Measurements from ENCODE around the gene MKS1. TPM values are rescaled to one million over a fixed set of nuclear protein-coding genes. Genes with fewer than 3 reads are reported as not detected.

The MKS1 gene
- total and polyA plus RNA-seq, 2 of the 8 experiments (the other 6 are each of a cell fraction or from before 2014, with no cell fraction given), result 12.0 to 21.7 TPM

DNA sequence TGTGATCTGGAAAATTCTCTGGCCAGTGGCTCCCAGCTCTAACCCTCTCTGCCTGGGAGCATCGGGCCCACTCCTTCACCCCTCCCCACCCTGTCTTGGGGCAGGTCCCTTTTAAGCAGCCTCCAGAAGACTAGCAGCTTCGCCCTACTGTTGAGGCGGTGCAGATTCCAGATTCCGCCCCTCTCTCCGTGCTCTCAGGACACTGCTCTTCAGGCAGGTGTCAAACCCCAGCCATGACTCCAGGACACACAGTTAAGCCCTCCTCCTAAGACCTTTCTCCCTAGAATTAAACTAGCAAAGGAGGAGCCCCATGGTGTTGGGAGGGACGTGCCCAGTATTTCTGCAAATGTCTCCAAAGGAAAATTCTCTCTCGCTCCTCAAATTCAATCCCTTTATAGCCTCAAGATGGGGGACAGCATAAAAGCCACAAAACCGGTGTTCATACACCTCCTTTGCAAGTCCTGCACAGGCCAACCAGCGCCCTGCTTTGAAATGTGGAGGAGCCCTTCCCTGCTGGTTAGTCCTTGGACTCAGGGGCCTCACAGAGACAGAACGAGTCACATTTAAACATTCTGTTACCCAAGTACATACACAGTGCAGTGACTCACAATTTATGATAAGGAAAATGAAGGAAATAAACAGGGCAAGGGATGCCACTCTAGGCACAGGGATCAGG lies 26.5 kb upstream of the MKS1 start:
- H2BK20ac ChIP-seq (ENCODE audit: low read length), result no peak overlapping the region
- H3K4me3 ChIP-seq (ENCODE audit: extremely low read depth in 1 of 4, insufficient read depth in 2 of 4, low read depth in 3 of 4, low read length in 4 of 4), result no peak overlapping the region
- H2BK5ac ChIP-seq (ENCODE audit: low read depth, low read length), result no peak overlapping the region
- H4K5ac ChIP-seq (ENCODE audit: insufficient read length, low read depth, low read length), result no peak overlapping the region
- peaks cover 6 to 8% of the 10 kb centered on the region in 2 experiments; a peak in 3 of 4 replicates for H3K9me3 ChIP-seq (ENCODE audit: insufficient read depth in 2 of 2, low read depth in 1 of 2, low read length in 1 of 2)
- H3K23me2 ChIP-seq (ENCODE audit: low read depth, low read length), result peaks cover 5% of the 10 kb centered on the region; the same call in 1 of the 2 replicates
- H3K56ac ChIP-seq (replicated peaks; ENCODE audit: insufficient read length, low read depth, low read length), result no peak overlapping the region
- no peaks in the 10 kb centered on the region for H3K79me2 ChIP-seq (ENCODE audit: control insufficient read depth in 1 of 2, insufficient read depth in 2 of 2, low read length in 2 of 2)
- TF ChIP-seq, protein P1, sequence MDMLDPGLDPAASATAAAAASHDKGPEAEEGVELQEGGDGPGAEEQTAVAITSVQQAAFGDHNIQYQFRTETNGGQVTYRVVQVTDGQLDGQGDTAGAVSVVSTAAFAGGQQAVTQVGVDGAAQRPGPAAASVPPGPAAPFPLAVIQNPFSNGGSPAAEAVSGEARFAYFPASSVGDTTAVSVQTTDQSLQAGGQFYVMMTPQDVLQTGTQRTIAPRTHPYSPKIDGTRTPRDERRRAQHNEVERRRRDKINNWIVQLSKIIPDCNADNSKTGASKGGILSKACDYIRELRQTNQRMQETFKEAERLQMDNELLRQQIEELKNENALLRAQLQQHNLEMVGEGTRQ (IDR thresholded peaks at IDR 0.05; ENCODE audit: low read length), result no peak
- TF ChIP-seq SIX5 (IDR thresholded peaks at IDR 0.05; ENCODE audit: low read depth, low read length) (no peak), TAF1 (IDR thresholded peaks at IDR 0.05; ENCODE audit: low read depth, low read length) (no peak), HDAC6 (IDR thresholded peaks at IDR 0.05; ENCODE audit: low read depth, low read length) (no peak), SP4 (IDR thresholded peaks at IDR 0.05; ENCODE audit: low read length) (no peak), BCL11A (IDR thresholded peaks at IDR 0.05; ENCODE audit: low read depth in 2 of 2, low read length in 2 of 2) (no peak), RXRA (IDR thresholded peaks at IDR 0.05; ENCODE audit: insufficient read depth, low read depth, low read length) (no peak), CREB1 (IDR thresholded peaks at IDR 0.05) (no peak), POLR2A (IDR thresholded peaks at IDR 0.05; ENCODE audit: control extremely low read depth in 1 of 2, low read depth in 2 of 2, low read length in 2 of 2) (no peak), EZH2 (IDR thresholded peaks at IDR 0.05; ENCODE audit: low read depth, low read length, severe bottlenecking) (no peak)
- 0 out of 2 replicates have a peak overlapping the region, but pooled peaks have one; percentile 14 for H2BK15ac ChIP-seq (ENCODE audit: low read length)
- no peak for DNase-seq (ENCODE audit: low read depth in 1 of 2, low spot score in 2 of 2)
- H4K91ac ChIP-seq (replicated peaks; ENCODE audit: insufficient read length, low read length), result no peak overlapping the region
- no peaks in the 10 kb centered on the region for H4K20me1 ChIP-seq (replicated peaks in 1 of 2; ENCODE audit: control insufficient read depth in 1 of 2, insufficient read depth in 2 of 2, low read length in 2 of 2)
- H2BK12ac ChIP-seq (ENCODE audit: low read depth, low read length), result no peak overlapping the region
- H3K18ac ChIP-seq (ENCODE audit: extremely low read depth, low read length), result no peak overlapping the region
- H3K36me3 ChIP-seq (ENCODE audit: control insufficient read depth in 2 of 4, insufficient read depth in 4 of 4, low read length in 3 of 4), result no peaks in the 10 kb centered on the region
- H3K4me1 ChIP-seq (replicated peaks in 1 of 4; ENCODE audit: control insufficient read depth in 3 of 4, insufficient read depth in 4 of 4, low read length in 3 of 4), result peaks cover 0 to 10% (median 2%) of the 10 kb centered on the region in 4 experiments; a peak in 5 of 7 replicates
- ChIA-PET POLR2A (ENCODE audit: partially characterized antibody) (no interaction called here), CTCF (ENCODE audit: partially characterized antibody) (interaction anchor here (0.8 to 1.2 kb wide), 4 partner anchors 9 to 49 kb away, joined by 3 to 5 read pairs (median 4); no protein-coding TSS in a partner anchor)
- no peak overlapping the region for H2AK5ac ChIP-seq (ENCODE audit: low read depth, low read length)
- no peaks in the 10 kb centered on the region for H3K79me1 ChIP-seq (ENCODE audit: low read depth, low read length)
- peaks cover 25 to 40% (median 39%) of the 10 kb centered on the region in 4 experiments for H3K27me3 ChIP-seq (replicated peaks in 1 of 4; ENCODE audit: control insufficient read depth in 3 of 4, extremely low read depth in 1 of 4, insufficient read depth in 3 of 4, low read length in 3 of 4)
- no peak overlapping the region for H3K27ac ChIP-seq (ENCODE audit: low read depth, low read length)
- no peak overlapping the region for H3K23ac ChIP-seq (ENCODE audit: insufficient read length)
- no peak overlapping the region for H2AFZ ChIP-seq (ENCODE audit: low read length)
- 84% methylated on average over 10 of the region's 10 CpGs; no CpG with 5 or more reads in 1 of the 2 experiments for WGBS, 2 experiments (ENCODE audit: extremely low coverage in 1 of 2, insufficient coverage in 1 of 2, insufficient read length in 1 of 2, insufficient replicate concordance in 2 of 2, low coverage in 1 of 2, low lambda C conversion rate in 2 of 2, missing lambda C conversion rate in 1 of 2)
- no peak overlapping the region for H3K4ac ChIP-seq (replicated peaks; ENCODE audit: insufficient read length, low read depth, low read length)
- no peak overlapping the region; the same call in 1 of the 2 replicates for H4K8ac ChIP-seq (ENCODE audit: extremely low read depth, insufficient read depth, low read length)
- FAIRE-seq, result no peak
- H3K4me2 ChIP-seq (ENCODE audit: insufficient read depth in 1 of 2, low read depth in 2 of 2, low read length in 2 of 2), result no peak overlapping the region
- no peak overlapping the region for H3K14ac ChIP-seq (ENCODE audit: insufficient read length)
- no peak overlapping the region for H3K9ac ChIP-seq (replicated peaks in 1 of 4; ENCODE audit: extremely low read depth in 1 of 4, low read depth in 3 of 4, low read length in 3 of 4)
- H2BK120ac ChIP-seq (replicated peaks; ENCODE audit: low read depth, low read length), result no peak overlapping the region

Data from H1 (cell line).